ENCODE data around the gene PPP6R2. TPM values are rescaled to one million over a fixed set of nuclear protein-coding genes. Genes with fewer than 3 reads are reported as not detected.
A peak's percentile ranks its signal among the peaks of the same experiment; 100 is the strongest.

Gene PPP6R2
- total and polyA plus RNA-seq, 2 of the 8 experiments (the other 6 are each of a cell fraction or from before 2014, with no cell fraction given): 25.0 to 32.2 TPM

DNA sequence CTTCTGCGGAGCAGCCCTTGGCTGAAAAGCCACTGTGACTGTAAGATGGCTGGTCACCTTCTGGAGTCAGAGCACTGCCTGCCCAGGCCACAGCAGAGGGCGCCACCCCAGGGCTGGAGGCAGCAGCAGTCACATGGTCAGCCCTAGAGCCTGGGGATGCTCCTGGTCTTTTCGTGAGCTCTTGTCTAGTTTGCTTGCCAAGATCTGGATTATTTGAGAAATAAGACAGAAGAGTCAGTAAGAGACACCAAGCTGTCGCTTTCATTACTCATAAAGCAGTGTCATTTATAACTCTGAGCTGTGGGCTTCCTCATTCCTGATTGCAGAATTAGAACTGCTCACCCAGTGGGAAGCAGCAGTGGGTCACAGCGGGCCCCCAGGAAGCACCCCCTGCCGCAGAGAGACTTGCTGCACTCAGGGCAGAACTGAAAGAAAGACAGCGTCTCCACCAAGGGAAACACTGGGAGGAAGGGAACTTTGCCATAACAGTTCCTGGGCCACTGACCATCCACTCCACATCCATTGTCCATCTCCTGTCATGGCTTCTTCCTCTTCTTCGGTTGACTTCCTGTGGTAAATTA is 56.7 kb downstream of the PPP6R2 start (continued):
- TF ChIP-seq SAP30 (IDR thresholded peaks at IDR 0.05; ENCODE audit: insufficient read depth, insufficient replicate concordance, low read length) (no peak), CTCF (IDR thresholded peaks at IDR 0.05; ENCODE audit: control extremely low read depth in 1 of 3, insufficient read depth in 1 of 3, low read depth in 1 of 3, low read length in 3 of 3) (peak; percentile 76 to 97 (median 93)), HDAC2 (IDR thresholded peaks at IDR 0.05; ENCODE audit: borderline replicate concordance in 1 of 2, low read depth in 2 of 2, low read length in 2 of 2) (no peak), SUZ12 (IDR thresholded peaks at IDR 0.05; ENCODE audit: low read length) (no peak), NRF1 (IDR thresholded peaks at IDR 0.05; ENCODE audit: low read depth, low read length) (no peak), CEBPB (IDR thresholded peaks at IDR 0.05; ENCODE audit: low read depth, low read length) (no peak), KDM4A (IDR thresholded peaks at IDR 0.05; ENCODE audit: low read depth, low read length, severe bottlenecking) (no peak), SIRT6 (IDR thresholded peaks at IDR 0.05; ENCODE audit: low read length) (no peak), SP4 (IDR thresholded peaks at IDR 0.05; ENCODE audit: low read length) (no peak), RBBP5 (IDR thresholded peaks at IDR 0.05; ENCODE audit: borderline replicate concordance, low read depth, low read length) (no peak), SP2 (IDR thresholded peaks at IDR 0.05; ENCODE audit: low read length) (no peak), PHF8 (conservative IDR thresholded peaks at IDR 0.05; ENCODE audit: low read depth, low read length) (no peak), HDAC6 (IDR thresholded peaks at IDR 0.05; ENCODE audit: low read depth, low read length) (no peak), TAF7 (optimal IDR thresholded peaks at IDR 0.05; ENCODE audit: borderline replicate concordance, low read depth, low read length) (no peak), SP1 (IDR thresholded peaks at IDR 0.05; ENCODE audit: low read depth, low read length) (no peak), BRCA1 (IDR thresholded peaks at IDR 0.05; ENCODE audit: low read depth, low read length) (no peak), SRF (IDR thresholded peaks at IDR 0.05; ENCODE audit: low read depth, low read length) (no peak), RNF2 (IDR thresholded peaks at IDR 0.05; ENCODE audit: borderline replicate concordance, low read depth, low read length, missing control alignments, poor library complexity, severe bottlenecking) (no peak), TEAD4 (IDR thresholded peaks at IDR 0.05; ENCODE audit: low read depth, low read length) (no peak), POLR2A (IDR thresholded peaks at IDR 0.05; ENCODE audit: control extremely low read depth in 1 of 2, low read depth in 2 of 2, low read length in 2 of 2) (no peak), ZNF274 (IDR thresholded peaks at IDR 0.05; ENCODE audit: borderline replicate concordance, extremely low read depth, low read length) (no peak)
- TF ChIP-seq, protein P1, sequence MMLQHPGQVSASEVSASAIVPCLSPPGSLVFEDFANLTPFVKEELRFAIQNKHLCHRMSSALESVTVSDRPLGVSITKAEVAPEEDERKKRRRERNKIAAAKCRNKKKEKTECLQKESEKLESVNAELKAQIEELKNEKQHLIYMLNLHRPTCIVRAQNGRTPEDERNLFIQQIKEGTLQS (IDR thresholded peaks at IDR 0.05; ENCODE audit: insufficient read depth, low read depth, low read length): peak; percentile 55; the same call in 1 of the 2 replicates
